ENCODE results near the gene CDH12.
"Not testable (repeated sequence)": the region's sequence is repeated elsewhere in the genome, so short reads cannot be mapped to it uniquely, and the experiment has no call there.

Gene CDH12

GRCh38 chr5:22549876-22550671 is 303.1 kb downstream of the CDH12 start:
- no peak for DNase-seq

- DNase-seq: no peak
Observed at GRCh38 chr5:22542340-22542739, 310.8 kb downstream of the CDH12 start.

- peak; percentile 18 for DNase-seq
Observed at GRCh38 chr5:22541037-22541436, 312.1 kb downstream of the CDH12 start.

GRCh38 chr5:22539762-22540161 is 313.4 kb downstream of the CDH12 start:
- no peak for DNase-seq

GRCh38 chr5:22531986-22532385 is 321.2 kb downstream of the CDH12 start:
- DNase-seq: no peak

GRCh38 chr5:22521521-22521920 is 331.6 kb downstream of the CDH12 start:
- DNase-seq: no peak

- DNase-seq: not testable (repeated sequence)
Observed at GRCh38 chr5:22516497-22516896, 336.6 kb downstream of the CDH12 start.

- DNase-seq: no peak
Observed at GRCh38 chr5:22514231-22514630, 338.9 kb downstream of the CDH12 start.

GRCh38 chr5:22505891-22506290 is 347.3 kb downstream of the CDH12 start:
- no peak for DNase-seq

GRCh38 chr5:22504411-22504810 is 348.7 kb downstream of the CDH12 start:
- DNase-seq: no peak

GRCh38 chr5:22500556-22500955 is 352.6 kb downstream of the CDH12 start:
- DNase-seq: no peak

GRCh38 chr5:22496666-22497065 is 356.5 kb downstream of the CDH12 start:
- DNase-seq: no peak

- DNase-seq: no peak
Observed at GRCh38 chr5:22495016-22495720, 358.0 kb downstream of the CDH12 start.

GRCh38 chr5:22488427-22488826 is 364.7 kb downstream of the CDH12 start:
- DNase-seq: no peak

GRCh38 chr5:22480305-22480704 is 372.8 kb downstream of the CDH12 start:
- no peak for DNase-seq

- no peak for DNase-seq
Observed at GRCh38 chr5:22473886-22474285, 379.3 kb downstream of the CDH12 start.

- DNase-seq: no peak
Observed at GRCh38 chr5:22471154-22471553, 382.0 kb downstream of the CDH12 start.

GRCh38 chr5:22470408-22470807 is 382.7 kb downstream of the CDH12 start:
- no peak for DNase-seq

- DNase-seq: no peak
Observed at GRCh38 chr5:22465616-22466015, 387.5 kb downstream of the CDH12 start.

- DNase-seq: no peak
Observed at GRCh38 chr5:22465177-22465576, 388.0 kb downstream of the CDH12 start.

GRCh38 chr5:22460189-22460588 is 393.0 kb downstream of the CDH12 start:
- no peak for DNase-seq

- DNase-seq: no peak
Observed at GRCh38 chr5:22432905-22433304, 420.2 kb downstream of the CDH12 start.

GRCh38 chr5:22431840-22432239 is 421.3 kb downstream of the CDH12 start:
- no peak for DNase-seq

- DNase-seq: no peak
Observed at GRCh38 chr5:22431406-22431805, 421.7 kb downstream of the CDH12 start.

Measured in retina (tissue), 1 donor.